Cerebellar nuclear complex (tissue), 1 donor: ENCODE results near the gene LRFN4.

Experiments
- DNase-seq, 2 experiments: peaks; one replicate each; lab custom pipeline; 2025; lab: John Stamatoyannopoulos, UW

The LRFN4 gene

GRCh38 chr11:66858186-66858938 lies 1.5 kb downstream of the LRFN4 start:
- DNase-seq, result no peak

- DNase-seq, result no peak
These were observed 2.2 kb downstream of the LRFN4 start for GRCh38 chr11:66858939-66859685.

- no peak for DNase-seq
These were observed 3.0 kb downstream of the LRFN4 start for GRCh38 chr11:66859686-66860448.

GRCh38 chr11:66860449-66860831 lies 3.6 kb downstream of the LRFN4 start:
- DNase-seq, result no peak

- no peak for DNase-seq
These were observed 4.3 kb downstream of the LRFN4 start for GRCh38 chr11:66861038-66861773.

GRCh38 chr11:66861774-66862558 lies 5.1 kb downstream of the LRFN4 start:
- no peak for DNase-seq

GRCh38 chr11:66862559-66863037 lies 5.7 kb downstream of the LRFN4 start:
- no peak for DNase-seq

- no peak for DNase-seq
These were observed 6.7 kb downstream of the LRFN4 start for GRCh38 chr11:66863428-66864125.

GRCh38 chr11:66864172-66864901 lies 7.5 kb downstream of the LRFN4 start:
- no peak for DNase-seq

- peak in 1 of 2 experiments; percentile 33 for DNase-seq
These were observed 8.2 kb downstream of the LRFN4 start for GRCh38 chr11:66864924-66865697.

GRCh38 chr11:66866007-66866406 lies 9.1 kb downstream of the LRFN4 start:
- no peak for DNase-seq

GRCh38 chr11:66866511-66866986 lies 9.7 kb downstream of the LRFN4 start:
- no peak for DNase-seq

- no peak for DNase-seq
These were observed 10.7 kb downstream of the LRFN4 start for GRCh38 chr11:66867425-66868040.

GRCh38 chr11:66868082-66868725 lies 11.3 kb downstream of the LRFN4 start:
- no peak for DNase-seq

- DNase-seq, result no peak
These were observed 12.1 kb downstream of the LRFN4 start for GRCh38 chr11:66868726-66869566.

- DNase-seq, result no peak
These were observed 12.7 kb downstream of the LRFN4 start for GRCh38 chr11:66869567-66869870.

- no peak for DNase-seq
These were observed 13.3 kb downstream of the LRFN4 start for GRCh38 chr11:66870131-66870530.
